Measurements from ENCODE around the gene SMARCA2. TPM values are rescaled to one million over a fixed set of nuclear protein-coding genes. Genes with fewer than 3 reads are reported as not detected.

Gene SMARCA2
- total RNA-seq (2014; rRNA removed; shearing (Covaris generic); ENCODE audit: low replicate concordance) = 108 and 134 TPM in 2 replicates

DNA sequence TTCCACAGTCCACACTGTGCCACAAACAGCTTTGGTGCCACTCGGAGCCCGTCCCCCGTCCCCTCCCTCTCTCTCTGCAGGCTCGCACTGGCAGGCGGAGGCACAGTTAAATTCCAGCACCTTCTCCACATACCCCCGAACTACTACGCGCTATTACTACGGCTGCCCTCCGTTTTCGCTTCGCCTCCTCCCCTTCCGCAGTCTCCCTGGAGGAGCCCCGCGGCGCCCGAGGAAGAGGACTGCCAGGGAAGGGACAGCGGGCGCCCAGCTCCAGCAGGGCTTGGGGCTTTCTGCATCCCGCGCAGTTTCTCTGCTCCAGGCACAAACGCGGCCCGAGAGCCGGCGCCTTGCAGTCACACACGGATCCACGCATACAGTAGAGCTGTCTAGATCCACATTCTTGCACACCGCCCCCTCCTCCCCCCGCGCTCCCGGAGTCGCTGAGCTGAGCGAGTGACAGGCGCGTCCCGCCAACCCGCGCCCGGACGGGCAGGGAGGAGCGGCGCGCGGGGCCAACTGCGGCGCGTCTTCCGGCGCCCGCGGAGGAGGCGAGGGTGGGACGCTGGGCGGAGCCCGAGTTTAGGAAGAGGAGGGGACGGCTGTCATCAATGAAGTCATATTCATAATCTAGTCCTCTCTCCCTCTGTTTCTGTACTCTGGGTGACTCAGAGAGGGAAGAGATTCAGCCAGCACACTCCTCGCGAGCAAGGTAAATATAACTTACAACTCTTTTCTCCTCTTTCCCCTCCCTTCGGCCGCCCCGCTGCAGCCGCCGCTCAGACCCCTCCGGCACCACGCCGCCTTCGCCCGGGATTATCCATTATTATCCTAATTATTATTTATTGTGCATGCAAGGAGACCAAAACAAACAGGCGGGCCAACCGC lies at the start of gene SMARCA2:
Gene SMARCA2 (plus strand): TSS at position 652 of the 885 bp plus-strand sequence. CDS start 13,676 bp downstream, outside the sequence.
- H3K4me2 ChIP-seq (ENCODE audit: low read depth, low read length, poor library complexity, severe bottlenecking) = peak within 1 kb of the TSS; percentile 93
- H3K27me3 ChIP-seq (ENCODE audit: low read length) = no peaks in the 10 kb centered on the region
- H3K36me3 ChIP-seq (ENCODE audit: insufficient read depth, low read length) = no peaks in the 10 kb centered on the region
- peak within 1 kb of the TSS; percentile 92 for H3K4me3 ChIP-seq (ENCODE audit: low read length)
- DNase-seq = peak; percentile 98
- peak within 1 kb of the TSS; percentile 75 for H3K27ac ChIP-seq (ENCODE audit: low read length)
- peaks cover 34% of the 10 kb centered on the region for H3K79me2 ChIP-seq (ENCODE audit: low read length)
- H3K9me3 ChIP-seq (ENCODE audit: low read length) = no peaks in the 10 kb centered on the region
- H4K20me1 ChIP-seq (ENCODE audit: insufficient read depth, low read depth, low read length) = peaks cover 20% of the 10 kb centered on the region; the same call in 1 of the 2 replicates
- peak within 1 kb of the TSS; percentile 90 for H3K9ac ChIP-seq (ENCODE audit: low read length)
- H2AFZ ChIP-seq (ENCODE audit: low read length) = peak within 1 kb of the TSS; percentile 100
- peaks cover 32% of the 10 kb centered on the region for H3K4me1 ChIP-seq (ENCODE audit: low read length)
- no peaks in the 10 kb centered on the region for H3K9me2 ChIP-seq (replicated peaks; ENCODE audit: insufficient read depth, low read length)

DNA sequence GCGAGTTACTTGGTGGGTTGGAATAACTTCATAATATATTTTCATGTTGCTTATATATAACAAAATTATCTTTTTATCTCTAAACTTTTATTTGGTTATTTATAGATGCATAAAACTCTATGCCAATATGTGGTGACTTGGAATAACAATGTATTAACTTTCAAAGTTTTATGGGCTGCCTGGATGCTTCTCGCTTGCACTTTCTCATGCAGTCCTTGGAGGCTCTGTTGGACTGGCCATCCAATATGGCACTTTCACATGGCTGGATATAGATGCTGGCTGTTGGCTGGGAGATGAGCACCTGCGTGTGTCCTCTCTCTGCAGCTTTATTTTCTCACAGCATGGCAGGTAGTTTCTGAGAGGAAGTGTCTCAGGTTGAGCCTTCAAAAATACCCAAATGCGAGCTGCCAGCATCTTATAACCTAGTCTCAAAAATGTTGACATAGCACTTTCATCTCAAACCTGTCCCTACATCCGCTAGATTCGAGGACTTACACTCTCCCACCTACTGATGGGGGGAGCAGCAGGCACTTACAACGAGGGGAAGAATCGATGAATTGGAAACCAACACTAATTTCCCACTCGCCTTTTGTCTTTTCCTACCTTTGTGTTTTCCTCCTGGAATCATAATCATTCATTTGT lies 48.3 kb upstream of the SMARCA2 start:
- no peaks in the 10 kb centered on the region for H3K79me2 ChIP-seq (ENCODE audit: low read length)
- H3K9ac ChIP-seq (ENCODE audit: low read length) = no peak overlapping the region
- no peak overlapping the region for H3K4me3 ChIP-seq (ENCODE audit: low read length)
- no peak overlapping the region for H3K27ac ChIP-seq (ENCODE audit: low read length)
- H3K27me3 ChIP-seq (ENCODE audit: low read length) = no peaks in the 10 kb centered on the region; the same call in 1 of the 2 replicates
- no peaks in the 10 kb centered on the region for H3K9me3 ChIP-seq (ENCODE audit: low read length)
- H2AFZ ChIP-seq (ENCODE audit: low read length) = no peak overlapping the region
- H3K9me2 ChIP-seq (replicated peaks; ENCODE audit: insufficient read depth, low read length) = no peaks in the 10 kb centered on the region
- H4K20me1 ChIP-seq (ENCODE audit: insufficient read depth, low read depth, low read length) = no peaks in the 10 kb centered on the region
- no peaks in the 10 kb centered on the region for H3K36me3 ChIP-seq (ENCODE audit: insufficient read depth, low read length)
- H3K4me1 ChIP-seq (ENCODE audit: low read length) = no peaks in the 10 kb centered on the region
- no peak for DNase-seq
- no peak overlapping the region for H3K4me2 ChIP-seq (ENCODE audit: low read depth, low read length, poor library complexity, severe bottlenecking)

DNA sequence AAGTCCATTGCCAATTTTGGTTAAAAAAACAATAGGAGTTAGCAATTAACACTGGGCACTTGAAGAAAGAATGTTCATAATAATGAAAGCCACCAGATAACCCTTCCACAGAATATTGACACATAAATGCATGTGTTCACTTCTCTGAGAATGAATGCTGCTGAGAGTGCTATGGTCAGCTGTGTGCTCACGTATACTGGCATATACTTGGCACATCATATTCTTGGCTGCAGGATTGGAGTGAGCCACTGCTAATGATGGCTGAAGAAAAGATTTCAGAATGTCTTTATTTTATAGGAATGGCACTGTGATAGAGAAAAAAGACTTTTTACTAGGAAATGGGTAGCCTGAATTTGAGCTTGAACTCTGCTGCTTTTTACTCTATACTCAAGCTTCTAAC lies 46.0 kb upstream of the SMARCA2 start:
- Histone ChIP-seq H3K4me1 (ENCODE audit: low read length) (no peaks in the 10 kb centered on the region), H2AFZ (ENCODE audit: low read length) (no peak overlapping the region)

DNA sequence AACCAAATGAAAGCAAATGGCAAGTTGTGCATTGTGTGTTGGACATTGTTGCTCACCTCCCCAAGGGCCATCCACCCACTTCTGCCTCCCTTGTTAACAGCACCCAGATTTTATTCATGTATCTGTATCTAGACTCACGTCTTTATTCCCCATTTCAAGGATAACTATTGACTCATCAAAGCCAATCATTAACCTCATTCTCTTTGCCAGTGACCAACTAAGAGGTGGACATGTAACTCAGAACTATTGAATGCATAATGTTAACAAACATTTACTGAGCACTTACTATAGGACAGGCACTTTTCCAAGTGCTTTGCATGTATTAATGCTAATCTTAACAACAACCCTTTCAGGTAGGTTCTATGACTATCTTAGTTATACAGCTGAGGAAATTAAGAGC lies 45.2 kb upstream of the SMARCA2 start:
- no peaks in the 10 kb centered on the region for H3K9me2 ChIP-seq (replicated peaks; ENCODE audit: insufficient read depth, low read length)
- no peaks in the 10 kb centered on the region for H3K79me2 ChIP-seq (ENCODE audit: low read length)
- H2AFZ ChIP-seq (ENCODE audit: low read length) = no peak overlapping the region
- H3K36me3 ChIP-seq (ENCODE audit: insufficient read depth, low read length) = no peaks in the 10 kb centered on the region
- DNase-seq = no peak
- H3K4me2 ChIP-seq (ENCODE audit: low read depth, low read length, poor library complexity, severe bottlenecking) = no peak overlapping the region
- no peaks in the 10 kb centered on the region for H3K9me3 ChIP-seq (ENCODE audit: low read length)
- H3K27ac ChIP-seq (ENCODE audit: low read length) = no peak overlapping the region
- H3K4me1 ChIP-seq (ENCODE audit: low read length) = no peaks in the 10 kb centered on the region
- no peaks in the 10 kb centered on the region for H3K27me3 ChIP-seq (ENCODE audit: low read length)
- no peak overlapping the region for H3K9ac ChIP-seq (ENCODE audit: low read length)
- no peak overlapping the region for H3K4me3 ChIP-seq (ENCODE audit: low read length)
- H4K20me1 ChIP-seq (ENCODE audit: insufficient read depth, low read depth, low read length) = no peaks in the 10 kb centered on the region

More for the DNA sequence above, 46.0 kb upstream of the SMARCA2 start:
- Histone ChIP-seq H3K27me3 (ENCODE audit: low read length) (no peaks in the 10 kb centered on the region), H3K9ac (ENCODE audit: low read length) (no peak overlapping the region), H3K36me3 (ENCODE audit: insufficient read depth, low read length) (no peaks in the 10 kb centered on the region), H3K27ac (ENCODE audit: low read length) (no peak overlapping the region), H3K4me2 (ENCODE audit: low read depth, low read length, poor library complexity, severe bottlenecking) (no peak overlapping the region), H3K9me2 (replicated peaks; ENCODE audit: insufficient read depth, low read length) (no peaks in the 10 kb centered on the region), H3K4me3 (ENCODE audit: low read length) (no peak overlapping the region), H4K20me1 (ENCODE audit: insufficient read depth, low read depth, low read length) (no peaks in the 10 kb centered on the region), H3K9me3 (ENCODE audit: low read length) (no peaks in the 10 kb centered on the region), H3K79me2 (ENCODE audit: low read length) (no peaks in the 10 kb centered on the region)
- no peak for DNase-seq

DNA sequence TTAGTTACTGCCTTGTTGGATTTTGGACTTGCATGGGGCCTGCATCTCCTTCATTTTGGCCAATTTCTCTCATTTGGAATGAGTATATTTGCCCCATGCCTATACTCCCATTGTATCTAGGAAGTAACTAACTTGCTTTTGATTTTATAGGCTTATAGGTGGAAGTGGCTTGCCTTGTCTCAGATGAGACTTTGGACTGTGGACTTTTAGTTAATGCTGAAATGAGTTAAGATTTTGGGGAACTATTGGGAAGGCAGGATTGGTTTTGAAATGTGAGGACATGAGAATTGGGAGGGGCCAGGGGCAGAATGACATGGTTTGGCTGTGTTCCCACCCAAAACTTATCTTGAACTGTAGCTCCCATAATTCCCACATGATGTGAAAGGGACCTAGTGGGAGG lies 42.5 kb upstream of the SMARCA2 start:
- H3K27me3 ChIP-seq (ENCODE audit: low read length) = no peaks in the 10 kb centered on the region
- no peaks in the 10 kb centered on the region for H3K9me3 ChIP-seq (ENCODE audit: low read length)
- H2AFZ ChIP-seq (ENCODE audit: low read length) = no peak overlapping the region
- H3K4me1 ChIP-seq (ENCODE audit: low read length) = no peaks in the 10 kb centered on the region
- H3K4me3 ChIP-seq (ENCODE audit: low read length) = no peak overlapping the region
- H3K36me3 ChIP-seq (ENCODE audit: insufficient read depth, low read length) = no peaks in the 10 kb centered on the region
- H3K79me2 ChIP-seq (ENCODE audit: low read length) = no peaks in the 10 kb centered on the region
- H3K27ac ChIP-seq (ENCODE audit: low read length) = no peak overlapping the region
- no peak overlapping the region for H3K4me2 ChIP-seq (ENCODE audit: low read depth, low read length, poor library complexity, severe bottlenecking)
- no peaks in the 10 kb centered on the region for H4K20me1 ChIP-seq (ENCODE audit: insufficient read depth, low read depth, low read length)
- H3K9me2 ChIP-seq (replicated peaks; ENCODE audit: insufficient read depth, low read length) = no peaks in the 10 kb centered on the region
- no peak for DNase-seq
- H3K9ac ChIP-seq (ENCODE audit: low read length) = no peak overlapping the region

DNA sequence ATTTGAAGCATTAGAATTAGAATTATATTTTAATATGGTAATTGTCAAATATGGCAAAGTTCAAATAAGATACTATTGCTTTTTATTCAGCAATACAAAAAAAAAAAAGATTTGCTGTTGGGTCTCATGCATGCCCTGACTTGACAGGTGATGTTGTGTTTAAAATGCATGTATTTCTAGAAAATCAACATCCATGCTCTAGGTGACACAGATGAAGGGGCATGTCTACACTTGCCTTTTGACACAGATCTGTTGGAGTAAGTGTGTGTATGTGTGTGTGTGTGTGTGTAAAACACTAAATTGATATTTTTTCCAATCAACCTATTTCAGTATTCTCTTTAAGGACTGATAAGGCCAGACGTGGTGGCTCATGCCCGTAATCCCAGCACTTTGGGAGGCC lies 38.1 kb upstream of the SMARCA2 start:
- Histone ChIP-seq H3K4me1 (ENCODE audit: low read length) (no peaks in the 10 kb centered on the region), H3K9me2 (replicated peaks; ENCODE audit: insufficient read depth, low read length) (no peaks in the 10 kb centered on the region), H3K4me3 (ENCODE audit: low read length) (no peak overlapping the region), H4K20me1 (ENCODE audit: insufficient read depth, low read depth, low read length) (no peaks in the 10 kb centered on the region), H3K27me3 (ENCODE audit: low read length) (no peaks in the 10 kb centered on the region), H3K36me3 (ENCODE audit: insufficient read depth, low read length) (no peaks in the 10 kb centered on the region), H3K79me2 (ENCODE audit: low read length) (no peaks in the 10 kb centered on the region), H3K27ac (ENCODE audit: low read length) (no peak overlapping the region), H3K9me3 (ENCODE audit: low read length) (no peaks in the 10 kb centered on the region), H3K9ac (ENCODE audit: low read length) (no peak overlapping the region), H3K4me2 (ENCODE audit: low read depth, low read length, poor library complexity, severe bottlenecking) (no peak overlapping the region), H2AFZ (ENCODE audit: low read length) (no peak overlapping the region)
- no peak for DNase-seq

DNA sequence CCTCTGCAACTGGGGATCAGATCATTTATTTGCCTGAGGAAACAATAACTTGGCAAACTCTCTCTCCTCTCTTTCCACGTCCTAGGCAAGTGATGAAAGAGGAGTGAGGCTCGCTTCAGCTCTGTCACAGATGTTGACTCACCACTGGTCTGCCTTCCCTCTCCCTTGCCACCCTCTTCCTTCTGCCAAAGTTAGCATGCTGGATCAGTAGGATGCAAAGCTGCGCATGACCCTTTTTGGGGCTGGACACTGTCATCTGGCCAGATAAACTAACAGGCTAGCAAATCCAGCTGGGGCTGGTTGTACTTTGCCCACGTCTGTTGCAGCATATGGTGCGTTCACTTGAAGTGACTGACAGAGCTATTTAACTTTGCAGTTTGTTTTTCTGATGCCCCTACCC lies 36.2 kb upstream of the SMARCA2 start:
- no peak overlapping the region for H3K9ac ChIP-seq (ENCODE audit: low read length)
- no peak overlapping the region for H2AFZ ChIP-seq (ENCODE audit: low read length)
- no peaks in the 10 kb centered on the region for H3K27me3 ChIP-seq (ENCODE audit: low read length)
- no peaks in the 10 kb centered on the region for H3K9me3 ChIP-seq (ENCODE audit: low read length)
- H3K4me1 ChIP-seq (ENCODE audit: low read length) = no peaks in the 10 kb centered on the region
- H3K79me2 ChIP-seq (ENCODE audit: low read length) = no peaks in the 10 kb centered on the region
- H4K20me1 ChIP-seq (ENCODE audit: insufficient read depth, low read depth, low read length) = no peaks in the 10 kb centered on the region
- H3K36me3 ChIP-seq (ENCODE audit: insufficient read depth, low read length) = no peaks in the 10 kb centered on the region
- H3K9me2 ChIP-seq (replicated peaks; ENCODE audit: insufficient read depth, low read length) = no peaks in the 10 kb centered on the region
- H3K27ac ChIP-seq (ENCODE audit: low read length) = no peak overlapping the region
- H3K4me2 ChIP-seq (ENCODE audit: low read depth, low read length, poor library complexity, severe bottlenecking) = no peak overlapping the region
- no peak overlapping the region for H3K4me3 ChIP-seq (ENCODE audit: low read length)
- no peak for DNase-seq

DNA sequence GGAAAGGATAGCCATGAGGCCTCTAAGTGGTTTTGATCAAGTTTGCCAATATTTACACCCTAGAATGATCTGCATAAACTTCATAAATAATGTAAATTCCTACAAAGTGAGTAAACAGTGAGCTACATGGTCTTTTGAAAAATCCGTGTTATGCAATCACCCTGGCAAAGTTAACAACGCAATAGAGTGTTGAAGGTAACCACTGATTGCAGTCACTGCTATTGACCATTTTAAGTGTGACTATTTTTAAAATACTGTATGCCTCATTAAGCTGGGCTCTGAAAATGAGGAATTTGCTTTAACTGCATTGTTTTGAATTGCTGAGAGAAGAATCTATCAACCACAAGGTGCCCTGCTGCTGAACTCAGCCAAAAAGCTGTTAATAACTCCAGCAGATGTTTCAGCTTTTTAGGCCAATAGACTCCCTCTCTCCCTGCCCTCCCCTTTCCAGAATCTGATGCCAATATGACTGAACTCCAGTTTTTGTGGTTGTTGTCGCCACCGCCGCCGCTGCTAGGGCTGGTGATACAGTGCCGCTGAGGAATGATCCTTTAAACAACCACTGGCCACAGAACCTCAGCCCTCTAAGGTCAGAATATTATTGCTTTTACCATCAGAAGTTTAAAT lies 35.3 kb upstream of the SMARCA2 start:
- H3K36me3 ChIP-seq (ENCODE audit: insufficient read depth, low read length) = no peaks in the 10 kb centered on the region
- H3K27ac ChIP-seq (ENCODE audit: low read length) = no peak overlapping the region
- H3K27me3 ChIP-seq (ENCODE audit: low read length) = no peaks in the 10 kb centered on the region
- H3K79me2 ChIP-seq (ENCODE audit: low read length) = no peaks in the 10 kb centered on the region
- DNase-seq = no peak
- H4K20me1 ChIP-seq (ENCODE audit: insufficient read depth, low read depth, low read length) = no peaks in the 10 kb centered on the region
- no peaks in the 10 kb centered on the region for H3K9me2 ChIP-seq (replicated peaks; ENCODE audit: insufficient read depth, low read length)
- no peak overlapping the region for H2AFZ ChIP-seq (ENCODE audit: low read length)
- no peak overlapping the region for H3K9ac ChIP-seq (ENCODE audit: low read length)
- no peaks in the 10 kb centered on the region for H3K4me1 ChIP-seq (ENCODE audit: low read length)
- H3K9me3 ChIP-seq (ENCODE audit: low read length) = no peaks in the 10 kb centered on the region
- no peak overlapping the region for H3K4me3 ChIP-seq (ENCODE audit: low read length)
- H3K4me2 ChIP-seq (ENCODE audit: low read depth, low read length, poor library complexity, severe bottlenecking) = no peak overlapping the region

Data from Karpas-422 (cell line).